ENCODE measurements around the gene ZP1.
"Not testable (repeated sequence)": the region's sequence is repeated elsewhere in the genome, so short reads cannot be mapped to it uniquely, and the experiment has no call there.

ZP1 gene

DNA sequence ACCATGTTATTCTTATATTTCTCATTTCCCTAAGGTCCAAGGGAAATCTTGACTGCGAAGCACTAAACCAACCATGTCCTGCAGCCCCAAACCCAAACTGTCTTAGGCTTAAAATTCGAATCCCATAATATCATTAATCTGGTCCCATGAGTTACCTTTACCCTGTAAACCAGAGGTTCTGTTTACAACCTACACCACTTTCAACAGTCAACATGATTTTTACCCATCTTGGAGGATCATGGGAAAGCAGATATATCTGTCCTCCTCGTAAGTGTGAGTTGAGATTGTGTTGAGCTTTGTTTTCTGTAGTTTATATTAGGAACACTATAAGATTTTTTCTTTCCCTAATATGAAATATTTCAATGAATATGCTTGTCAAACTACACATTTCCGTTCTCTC, 32.6 kb downstream of the ZP1 start:
- Histone ChIP-seq H3K9me3 (ENCODE audit: insufficient read depth, low read depth, low read length) (no peaks in the 10 kb centered on the region), H3K4me3 (ENCODE audit: low read length) (no peak overlapping the region), H3K9ac (ENCODE audit: low read depth, low read length) (no peak overlapping the region), H3K36me3 (ENCODE audit: insufficient read depth, low read depth, low read length) (peaks cover 90% of the 10 kb centered on the region), H3K27me3 (ENCODE audit: insufficient read depth, low read length) (no peaks in the 10 kb centered on the region), H3K4me1 (ENCODE audit: insufficient read depth, low read length) (no peaks in the 10 kb centered on the region), H3K27ac (ENCODE audit: low read length) (no peak overlapping the region)

DNA sequence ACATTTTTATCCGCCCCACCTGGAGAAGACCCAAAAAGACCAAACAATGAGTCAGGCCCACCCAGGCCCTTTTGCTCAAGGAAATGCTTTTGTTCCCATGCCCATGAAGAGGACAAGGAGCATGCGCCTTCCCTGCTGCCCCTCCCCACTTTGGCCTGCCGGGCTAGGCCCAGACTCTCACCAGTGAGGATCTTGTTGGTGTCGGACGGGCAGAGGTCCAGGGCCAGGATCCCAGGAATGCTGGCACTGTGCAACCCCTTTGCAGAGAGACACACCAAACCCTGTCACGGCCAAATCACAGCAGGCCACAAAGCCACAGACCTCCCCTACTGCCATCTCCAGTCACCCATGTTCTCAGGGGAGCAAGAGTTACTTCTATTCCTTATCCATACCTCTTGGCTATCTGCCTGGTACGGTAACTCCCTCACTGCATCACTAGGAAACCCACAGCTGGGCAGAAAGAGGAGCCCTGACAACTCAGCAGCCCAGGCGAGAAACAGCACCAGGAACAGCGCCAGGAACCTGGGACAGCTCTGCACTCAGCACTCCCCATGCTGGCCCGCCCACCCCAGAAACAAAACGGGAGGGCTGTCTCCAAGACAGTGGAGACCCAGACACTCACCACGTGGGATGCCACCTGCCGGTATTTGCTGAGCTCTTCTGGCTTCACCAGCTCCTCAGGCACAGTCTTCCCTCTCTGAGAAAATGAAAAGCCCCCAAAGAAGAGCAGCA, 33.5 kb downstream of the ZP1 start:
- H3K4me1 ChIP-seq (ENCODE audit: insufficient read depth, low read length): 0 out of 2 replicates have a peak, but pooled peaks cover 4% of the 10 kb centered on the region
- H3K36me3 ChIP-seq (ENCODE audit: insufficient read depth, low read depth, low read length): peaks cover 81% of the 10 kb centered on the region
- no peaks in the 10 kb centered on the region for H3K27me3 ChIP-seq (ENCODE audit: insufficient read depth, low read length)
- H3K9me3 ChIP-seq (ENCODE audit: insufficient read depth, low read depth, low read length): no peaks in the 10 kb centered on the region
- H3K27ac ChIP-seq (ENCODE audit: low read length): no peak overlapping the region
- H3K9ac ChIP-seq (ENCODE audit: low read depth, low read length): no peak overlapping the region
- H3K4me3 ChIP-seq (ENCODE audit: low read length): no peak overlapping the region

DNA sequence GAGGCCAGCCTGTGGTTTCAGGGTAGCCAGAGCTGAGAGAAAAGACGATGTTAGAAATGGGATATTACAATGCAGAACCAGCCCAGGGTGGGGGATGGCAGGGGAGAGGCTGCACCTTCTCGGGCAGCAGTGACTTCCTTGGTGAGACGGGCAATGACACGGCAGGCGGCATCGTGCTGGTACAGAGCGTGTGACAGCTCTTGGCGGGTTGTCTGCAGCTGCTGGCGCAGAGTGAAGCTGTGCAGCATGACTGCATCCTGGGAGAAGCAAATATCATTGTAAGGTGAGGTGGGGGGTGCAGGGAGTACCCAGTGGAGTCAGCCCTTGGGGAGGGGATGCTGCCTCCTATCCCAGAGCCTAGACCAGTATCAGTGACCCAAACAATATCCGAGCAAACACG, 35.3 kb downstream of the ZP1 start:
- no peak overlapping the region for H3K9ac ChIP-seq (ENCODE audit: low read depth, low read length)
- H3K27ac ChIP-seq (ENCODE audit: low read length): no peak overlapping the region
- H3K36me3 ChIP-seq (ENCODE audit: insufficient read depth, low read depth, low read length): peaks cover 63% of the 10 kb centered on the region
- peaks cover under 1% of the 10 kb centered on the region; the same call in 1 of the 2 replicates for H3K27me3 ChIP-seq (ENCODE audit: insufficient read depth, low read length)
- H3K9me3 ChIP-seq (ENCODE audit: insufficient read depth, low read depth, low read length): no peaks in the 10 kb centered on the region
- no peak overlapping the region for H3K4me3 ChIP-seq (ENCODE audit: low read length)
- H3K4me1 ChIP-seq (ENCODE audit: insufficient read depth, low read length): 0 out of 2 replicates have a peak, but pooled peaks cover 4% of the 10 kb centered on the region

DNA sequence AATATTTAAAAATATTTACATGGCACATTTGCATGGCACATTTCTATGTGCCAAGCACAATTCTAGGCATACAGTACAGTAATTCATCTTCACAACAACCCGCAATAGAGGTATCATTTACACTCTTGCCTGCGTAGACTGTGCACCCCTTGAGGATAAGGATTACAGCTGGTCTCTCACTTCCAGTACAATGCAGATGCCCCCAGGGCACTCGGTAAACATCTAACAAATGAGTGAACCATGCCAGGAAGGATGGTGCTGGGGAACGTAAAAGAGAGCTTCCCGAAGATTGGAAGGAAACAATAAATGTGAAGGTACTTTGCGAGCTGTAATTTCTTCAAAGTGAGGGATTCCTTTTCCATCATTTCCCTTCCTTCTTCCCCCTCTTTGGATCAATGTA, 37.7 kb downstream of the ZP1 start:
- H3K27ac ChIP-seq (ENCODE audit: low read length): no peak overlapping the region
- no peaks in the 10 kb centered on the region for H3K9me3 ChIP-seq (ENCODE audit: insufficient read depth, low read depth, low read length)
- H3K27me3 ChIP-seq (ENCODE audit: insufficient read depth, low read length): peaks cover 23% of the 10 kb centered on the region
- H3K4me1 ChIP-seq (ENCODE audit: insufficient read depth, low read length): 0 out of 2 replicates have a peak, but pooled peaks cover 4% of the 10 kb centered on the region
- H3K9ac ChIP-seq (ENCODE audit: low read depth, low read length): peak overlapping the region; percentile 91; the same call in 1 of the 2 replicates
- peaks cover 39% of the 10 kb centered on the region for H3K36me3 ChIP-seq (ENCODE audit: insufficient read depth, low read depth, low read length)
- H3K4me3 ChIP-seq (ENCODE audit: low read length): peak overlapping the region; percentile 98

DNA sequence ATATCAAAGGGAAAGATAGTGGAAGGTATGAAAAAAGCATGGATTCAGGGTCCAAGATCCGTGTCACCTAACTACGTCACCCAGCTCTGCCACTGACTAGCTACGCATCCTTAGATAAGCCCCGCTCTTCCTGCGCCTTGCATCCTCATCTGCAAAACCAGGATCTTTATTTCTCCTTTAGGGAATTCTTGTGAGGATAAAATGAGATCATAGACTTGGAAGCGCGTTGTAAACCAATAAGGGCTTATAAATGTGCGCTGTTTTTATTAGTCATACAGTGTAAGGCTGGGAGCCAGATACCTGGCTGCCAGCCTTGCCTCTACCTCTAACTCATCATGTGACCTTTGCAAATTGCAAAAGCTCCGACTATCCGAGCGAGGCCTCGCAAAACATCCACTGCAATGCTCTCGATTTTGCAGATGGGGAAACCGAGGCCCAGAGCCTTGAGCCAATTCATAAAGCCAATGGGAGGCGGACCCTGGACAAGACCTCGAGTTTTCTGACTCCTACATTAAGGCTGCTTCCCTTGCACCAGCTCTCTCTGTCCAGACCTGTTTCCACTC, 38.3 kb downstream of the ZP1 start:
- no peaks in the 10 kb centered on the region for H3K9me3 ChIP-seq (ENCODE audit: insufficient read depth, low read depth, low read length)
- H3K36me3 ChIP-seq (ENCODE audit: insufficient read depth, low read depth, low read length): peaks cover 33% of the 10 kb centered on the region
- H3K4me3 ChIP-seq (ENCODE audit: low read length): peak overlapping the region; percentile 98
- H3K4me1 ChIP-seq (ENCODE audit: insufficient read depth, low read length): 0 out of 2 replicates have a peak, but pooled peaks cover 4% of the 10 kb centered on the region
- H3K9ac ChIP-seq (ENCODE audit: low read depth, low read length): peak overlapping the region; percentile 91
- peak overlapping the region; percentile 46 for H3K27ac ChIP-seq (ENCODE audit: low read length)
- peaks cover 29% of the 10 kb centered on the region for H3K27me3 ChIP-seq (ENCODE audit: insufficient read depth, low read length)

DNA sequence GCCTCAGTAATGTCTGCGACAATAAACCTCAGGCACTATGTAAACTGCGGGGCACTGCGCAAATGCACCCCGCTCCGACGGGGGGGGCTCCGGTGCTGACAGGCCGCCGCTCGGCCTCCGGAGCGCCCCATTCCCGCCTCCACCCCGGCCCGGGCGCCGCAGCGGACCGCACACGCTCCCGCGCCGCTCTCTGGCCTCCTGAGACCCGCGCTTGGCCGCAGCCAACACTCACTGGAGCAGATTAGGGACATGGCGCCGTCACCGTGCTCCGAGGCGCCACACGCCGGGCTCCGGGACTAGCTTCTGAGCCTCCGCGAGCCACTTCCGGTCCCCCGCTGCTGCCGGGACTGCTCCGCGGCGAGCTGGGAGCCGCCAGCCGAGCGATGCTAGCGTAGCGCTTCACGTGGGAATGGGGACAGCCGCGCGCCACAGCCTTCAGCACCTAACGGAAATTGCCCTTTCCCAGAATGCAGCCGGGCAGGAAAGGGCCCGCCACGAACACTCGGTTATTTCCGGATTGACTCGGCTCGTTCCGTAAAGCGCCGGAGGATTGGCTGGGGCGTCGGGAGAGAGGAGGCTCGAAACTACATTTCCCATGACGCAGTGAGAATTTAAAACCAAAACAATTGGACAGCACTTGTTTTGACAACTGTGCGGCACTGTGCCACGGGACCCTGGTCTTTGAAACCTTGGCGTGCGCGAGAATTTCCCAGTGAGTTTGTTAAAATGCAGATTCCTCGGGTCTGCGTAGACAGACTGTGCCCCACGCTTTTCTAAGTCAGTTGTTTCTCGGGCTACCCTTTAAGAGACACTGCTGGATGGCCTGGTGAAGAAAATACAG, 39.0 kb downstream of the ZP1 start, which contains the start of gene PRPF19:
Gene PRPF19, minus strand, starts transcription at position 454 of the 841 bp plus-strand sequence. Its CDS starts 203 bp downstream, at position 251.
- Histone ChIP-seq H3K9me3 (ENCODE audit: insufficient read depth, low read depth, low read length) (no peaks in the 10 kb centered on the region), H3K4me3 (ENCODE audit: low read length) (peak within 1 kb of the TSS; percentile 98), H3K4me1 (ENCODE audit: insufficient read depth, low read length) (0 out of 2 replicates have a peak, but pooled peaks cover 4% of the 10 kb centered on the region), H3K27ac (ENCODE audit: low read length) (peak within 1 kb of the TSS; percentile 46), H3K9ac (ENCODE audit: low read depth, low read length) (peak within 1 kb of the TSS; percentile 91), H3K36me3 (ENCODE audit: insufficient read depth, low read depth, low read length) (peaks cover 26% of the 10 kb centered on the region), H3K27me3 (ENCODE audit: insufficient read depth, low read length) (peaks cover 33% of the 10 kb centered on the region)

DNA sequence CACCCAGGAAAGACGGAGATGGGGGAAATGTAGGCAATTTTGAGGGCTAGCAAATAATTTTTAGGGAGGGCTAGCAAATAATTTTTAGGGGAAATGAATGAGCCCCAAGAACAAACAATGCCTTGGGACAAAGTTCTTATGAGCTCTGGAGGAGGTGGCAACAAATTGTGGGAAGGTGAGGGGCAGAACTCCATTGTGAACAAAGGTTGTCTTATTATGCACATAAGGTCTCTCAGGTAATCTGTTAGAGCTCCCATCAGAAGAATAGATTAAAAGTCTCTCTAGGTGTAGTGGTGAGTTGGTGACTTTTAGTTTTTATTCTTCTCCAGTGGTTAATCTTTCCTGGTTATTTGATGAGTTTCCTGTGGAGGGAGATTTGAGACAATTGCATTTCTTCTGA, 41.5 kb downstream of the ZP1 start:
- H3K36me3 ChIP-seq (ENCODE audit: insufficient read depth, low read depth, low read length): peaks cover 1% of the 10 kb centered on the region; the same call in 1 of the 2 replicates
- peaks cover 45% of the 10 kb centered on the region for H3K27me3 ChIP-seq (ENCODE audit: insufficient read depth, low read length)
- no peak overlapping the region for H3K9ac ChIP-seq (ENCODE audit: low read depth, low read length)
- H3K9me3 ChIP-seq (ENCODE audit: insufficient read depth, low read depth, low read length): no peaks in the 10 kb centered on the region
- no peak overlapping the region for H3K4me3 ChIP-seq (ENCODE audit: low read length)
- peaks cover 10% of the 10 kb centered on the region; the same call in 1 of the 2 replicates for H3K4me1 ChIP-seq (ENCODE audit: insufficient read depth, low read length)
- H3K27ac ChIP-seq (ENCODE audit: low read length): no peak overlapping the region

DNA sequence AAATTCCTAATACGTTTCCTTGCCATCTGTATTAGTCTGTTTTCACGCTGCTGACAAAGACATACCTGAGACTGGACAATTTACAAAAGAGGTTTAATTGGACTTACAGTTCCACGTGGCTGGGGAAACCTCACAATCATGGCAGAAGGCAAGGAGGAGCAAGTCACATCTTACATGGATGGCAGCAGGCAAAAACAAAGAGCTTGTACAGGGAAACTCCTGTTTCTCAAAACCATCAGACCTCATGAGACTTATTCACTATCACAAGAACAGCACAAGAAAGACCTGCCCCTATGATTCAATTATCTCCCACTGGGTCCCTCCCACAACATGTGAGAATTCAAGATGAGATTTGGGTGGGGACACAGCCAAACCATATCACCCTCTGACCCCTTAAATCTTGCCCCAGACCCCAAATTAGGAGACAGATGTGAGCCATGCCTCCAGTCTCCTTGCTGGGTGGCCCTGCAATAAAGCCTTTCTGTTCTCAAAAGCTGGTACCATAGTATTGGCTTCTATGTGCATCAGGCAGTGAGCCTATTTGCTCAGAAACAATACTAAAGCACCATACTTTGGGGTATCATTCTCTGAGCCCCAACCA, 42.4 kb downstream of the ZP1 start:
- not testable (repeated sequence) for H3K36me3 ChIP-seq (ENCODE audit: insufficient read depth, low read depth, low read length); H3K9ac ChIP-seq (ENCODE audit: low read depth, low read length); H3K9me3 ChIP-seq (ENCODE audit: insufficient read depth, low read depth, low read length); H3K27ac ChIP-seq (ENCODE audit: low read length); H3K4me3 ChIP-seq (ENCODE audit: low read length)
- Histone ChIP-seq H3K4me1 (ENCODE audit: insufficient read depth, low read length) (peaks cover 10% of the 10 kb centered on the region; the same call in 1 of the 2 replicates), H3K27me3 (ENCODE audit: insufficient read depth, low read length) (peaks cover 45% of the 10 kb centered on the region)

DNA sequence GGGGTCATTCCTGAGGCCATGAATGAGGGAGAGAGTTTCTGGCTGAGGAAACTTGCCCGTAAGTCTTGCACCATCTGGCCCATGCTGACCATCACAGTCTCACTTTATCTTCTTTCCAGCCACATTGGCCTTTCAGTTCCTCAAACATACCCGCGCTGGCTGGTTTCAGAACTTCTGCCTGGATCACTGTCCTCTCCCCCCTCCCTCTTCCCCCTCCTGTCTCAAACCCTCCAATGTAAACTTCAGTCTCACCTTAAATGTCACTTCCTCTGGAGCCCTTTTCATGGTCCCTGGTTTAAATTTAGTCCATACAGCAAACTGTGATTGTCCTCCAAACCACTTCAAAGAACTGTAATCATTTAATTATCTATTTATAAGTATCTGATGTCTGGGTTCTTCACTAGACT, 42.9 kb downstream of the ZP1 start:
- H3K4me1 ChIP-seq (ENCODE audit: insufficient read depth, low read length): peaks cover 10% of the 10 kb centered on the region; the same call in 1 of the 2 replicates
- no peak overlapping the region for H3K27ac ChIP-seq (ENCODE audit: low read length)

DNA sequence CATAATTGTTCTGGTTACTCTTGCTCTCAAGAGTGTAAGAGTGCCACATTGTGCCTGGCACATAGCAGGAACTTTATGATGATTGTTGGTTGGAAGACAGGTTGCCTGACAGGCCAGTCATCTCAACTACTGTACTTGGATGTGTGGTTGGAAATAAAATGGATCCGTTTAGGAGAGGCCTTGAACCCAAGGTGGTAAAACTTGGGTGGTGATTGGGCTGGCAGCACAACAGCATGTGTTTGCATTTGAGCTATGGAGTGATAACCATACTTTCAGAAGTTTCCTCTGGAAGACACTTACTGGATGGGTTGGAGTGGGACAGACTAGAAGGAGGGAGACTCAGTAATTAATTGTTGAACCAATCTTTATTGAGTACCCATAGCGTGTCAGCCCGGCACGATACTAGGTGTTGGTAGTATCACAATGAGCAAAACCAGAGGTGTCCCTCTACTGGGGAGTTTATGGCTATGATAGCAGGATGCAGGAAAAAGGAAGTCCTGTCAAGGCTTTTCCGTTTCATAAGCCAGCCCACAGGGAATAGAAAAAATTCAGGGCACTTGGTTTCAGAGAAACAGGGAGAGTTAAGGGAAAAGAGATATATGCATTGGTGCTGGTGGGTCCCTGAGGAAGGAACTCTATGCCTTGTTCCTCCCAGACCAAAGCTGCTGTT, 43.5 kb downstream of the ZP1 start:
- peaks cover 11% of the 10 kb centered on the region; the same call in 1 of the 2 replicates for H3K4me1 ChIP-seq (ENCODE audit: insufficient read depth, low read length)
- H3K27me3 ChIP-seq (ENCODE audit: insufficient read depth, low read length): peaks cover 50% of the 10 kb centered on the region
- no peaks in the 10 kb centered on the region for H3K9me3 ChIP-seq (ENCODE audit: insufficient read depth, low read depth, low read length)
- H3K9ac ChIP-seq (ENCODE audit: low read depth, low read length): no peak overlapping the region
- no peak overlapping the region for H3K4me3 ChIP-seq (ENCODE audit: low read length)
- H3K36me3 ChIP-seq (ENCODE audit: insufficient read depth, low read depth, low read length): no peaks in the 10 kb centered on the region
- H3K27ac ChIP-seq (ENCODE audit: low read length): no peak overlapping the region

More for the DNA sequence above, 42.9 kb downstream of the ZP1 start:
- Histone ChIP-seq H3K9ac (ENCODE audit: low read depth, low read length) (no peak overlapping the region), H3K9me3 (ENCODE audit: insufficient read depth, low read depth, low read length) (no peaks in the 10 kb centered on the region), H3K27me3 (ENCODE audit: insufficient read depth, low read length) (peaks cover 50% of the 10 kb centered on the region), H3K36me3 (ENCODE audit: insufficient read depth, low read depth, low read length) (no peaks in the 10 kb centered on the region), H3K4me3 (ENCODE audit: low read length) (no peak overlapping the region)
